OCI-LY1 (cell line): ENCODE data around the gene PPP1R12B.

Experiments used
- H2AFZ ChIP-seq: fragments of 200-600 bp; sonication (generic), shearing (Covaris generic); 2 replicates; pipeline ENCODE4 v1.6.0; 2014; ENCODE audit warnings: antibody characterized with exemption, mild to moderate bottlenecking, low read length
- H3F3A ChIP-seq: fragments of 200-600 bp; sonication (generic), shearing (Covaris generic); 2 replicates; pipeline ENCODE4 v1.6.0; 2014; ENCODE audit warnings: mild to moderate bottlenecking, antibody characterized with exemption, low read length, moderate library complexity; ENCODE audit not compliant: insufficient read depth
- H3K27ac ChIP-seq: fragments of 200-600 bp; sonication (generic); 2 replicates; pipeline ENCODE4 v1.5.1; 2014; ENCODE audit warnings: low read length, mixed run types, mild to moderate bottlenecking, low read depth; ENCODE audit not compliant: poor library complexity, severe bottlenecking
- H3K27me3 ChIP-seq: fragments of 200-600 bp; sonication (generic); 2 replicates; pipeline ENCODE4 v1.6.0; 2014; ENCODE audit warnings: antibody characterized with exemption, mild to moderate bottlenecking, low read length, moderate library complexity; ENCODE audit not compliant: insufficient read depth
- H3K36me3 ChIP-seq: fragments of 200-600 bp; sonication (generic); 2 replicates; pipeline ENCODE4 v1.6.1; 2014; ENCODE audit warnings: mild to moderate bottlenecking, antibody characterized with exemption, low read length, moderate library complexity, mixed read lengths; ENCODE audit not compliant: insufficient read depth
- H3K4me1 ChIP-seq: fragments of 200-600 bp; sonication (generic); 2 replicates; pipeline ENCODE4 v1.5.1; 2014; ENCODE audit warnings: mild to moderate bottlenecking, low read length, moderate library complexity; ENCODE audit not compliant: insufficient read depth, severe bottlenecking
- H3K4me2 ChIP-seq: fragments of 200-600 bp; sonication (generic), shearing (Covaris generic); 2 replicates; pipeline ENCODE4 v1.6.1; 2014; ENCODE audit warnings: low read length
- H3K4me3 ChIP-seq: fragments of 200-600 bp; sonication (generic); 2 replicates; pipeline ENCODE4 v1.5.1; 2014; ENCODE audit warnings: low read length, low read depth, mild to moderate bottlenecking, mixed read lengths; ENCODE audit not compliant: poor library complexity, severe bottlenecking
- H3K79me2 ChIP-seq: fragments of 200-600 bp; shearing (Covaris generic); 2 replicates; pipeline ENCODE4 v1.6.1; 2016; ENCODE audit warnings: mixed run types, low read length, mixed read lengths; ENCODE audit not compliant: insufficient read depth
- H3K9ac ChIP-seq: fragments of 200-600 bp; sonication (generic), shearing (Covaris generic); 2 replicates; pipeline ENCODE4 v1.6.1; 2014; ENCODE audit warnings: mild to moderate bottlenecking, low read length, mixed read lengths
- H3K9me2 ChIP-seq: fragments of 200-600 bp; sonication (generic), shearing (Covaris generic); 2 replicates; pipeline ENCODE4 v1.6.1; 2014; ENCODE audit warnings: low read depth, mild to moderate bottlenecking, low read length, mixed read lengths
- H3K9me3 ChIP-seq: fragments of 200-600 bp; shearing (Covaris generic); 2 replicates; pipeline ENCODE4 v1.6.1; 2014; ENCODE audit warnings: low read length, mixed read lengths
- H4K20me1 ChIP-seq: fragments of 200-600 bp; sonication (generic), shearing (Covaris generic); 2 replicates; pipeline ENCODE4 v1.6.0; 2016; ENCODE audit warnings: mild to moderate bottlenecking, low read length; ENCODE audit not compliant: insufficient read depth
- CTCF ChIP-seq: fragments of 200-600 bp; sonication (generic), shearing (Covaris generic); IDR thresholded peaks from 2 replicates; pipeline ENCODE4 v1.5.1; 2017; ENCODE audit warnings: mild to moderate bottlenecking, antibody characterized with exemption, low read length, moderate library complexity, mixed read lengths
- EZH2 ChIP-seq: fragments of 200-600 bp; sonication (generic), shearing (Covaris generic); IDR thresholded peaks from 2 replicates; pipeline ENCODE4 v1.8.0; 2017; ENCODE audit warnings: borderline replicate concordance, mixed run types, mild to moderate bottlenecking, antibody characterized with exemption, low read length, moderate library complexity, mixed read lengths

PPP1R12B gene

DNA sequence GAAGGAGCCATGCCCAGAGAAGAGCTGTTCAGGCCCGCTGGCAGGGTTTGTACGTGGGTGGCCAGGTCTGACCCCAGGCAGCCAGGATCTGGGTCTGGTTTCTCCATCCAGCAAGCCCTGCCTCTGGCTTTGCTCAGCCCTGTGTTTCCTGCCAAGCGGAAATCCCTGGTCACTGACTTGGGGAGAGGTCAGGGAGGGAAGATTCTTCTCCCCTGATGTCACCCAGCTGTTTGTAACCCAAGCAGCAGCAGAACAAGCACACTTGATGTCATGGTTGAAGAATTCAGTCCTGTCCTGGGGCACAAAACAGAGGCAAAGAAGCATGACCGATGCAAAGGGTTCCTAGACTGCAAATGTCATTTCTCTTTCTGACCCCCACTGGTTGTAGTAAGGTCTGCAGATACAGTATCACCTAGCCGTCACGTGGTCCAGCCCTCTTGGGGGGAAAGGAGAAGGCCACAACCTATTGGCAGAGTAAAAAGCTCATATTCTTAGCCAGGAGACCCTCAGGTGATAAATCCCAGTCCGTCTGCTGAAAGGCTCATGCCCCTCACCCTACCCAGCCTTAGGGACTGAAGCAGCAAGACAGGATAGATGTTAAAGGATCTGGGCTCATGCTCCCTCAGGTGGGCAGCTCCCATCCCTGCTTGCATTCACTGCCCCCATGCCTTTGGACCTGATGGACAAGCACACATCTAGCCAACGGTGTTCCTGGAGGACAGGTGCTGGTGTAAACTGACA, 240.9 kb downstream of the PPP1R12B start:
- H4K20me1 ChIP-seq, result no peaks in the 10 kb centered on the region
- TF ChIP-seq EZH2, result no peak
- TF ChIP-seq CTCF, result no peak
- H3K4me3 ChIP-seq, result no peak overlapping the region
- H3K27me3 ChIP-seq, result no peaks in the 10 kb centered on the region; the same call in 1 of the 2 replicates
- H2AFZ ChIP-seq, result no peak overlapping the region
- H3K4me1 ChIP-seq, result peaks cover 5% of the 10 kb centered on the region
- no peak overlapping the region for H3K9ac ChIP-seq
- H3K79me2 ChIP-seq, result no peaks in the 10 kb centered on the region
- H3F3A ChIP-seq, result no peaks in the 10 kb centered on the region
- H3K36me3 ChIP-seq, result no peaks in the 10 kb centered on the region
- H3K4me2 ChIP-seq, result no peak overlapping the region
- H3K9me3 ChIP-seq, result no peaks in the 10 kb centered on the region
- no peaks in the 10 kb centered on the region for H3K9me2 ChIP-seq
- H3K27ac ChIP-seq, result no peak overlapping the region

DNA sequence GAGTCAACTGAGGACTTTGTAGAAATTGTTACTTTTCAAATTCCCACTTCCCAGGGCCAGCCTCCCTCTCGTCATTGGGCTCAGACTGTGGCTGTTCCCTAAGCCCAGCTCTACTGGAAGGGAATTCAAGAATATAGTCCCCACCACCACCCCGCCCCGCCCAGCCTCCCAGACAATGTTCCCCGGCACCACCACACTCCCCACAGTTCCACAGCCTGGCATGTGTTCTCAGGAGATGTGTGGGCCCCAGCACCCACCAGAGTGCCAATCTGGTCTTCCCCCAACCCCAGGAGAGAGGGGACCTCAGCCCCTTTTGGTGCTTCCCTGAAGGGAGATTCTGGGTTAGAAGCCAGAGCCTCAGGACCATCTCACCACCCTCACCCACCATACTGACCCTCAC, 241.6 kb downstream of the PPP1R12B start:
- H4K20me1 ChIP-seq, result no peaks in the 10 kb centered on the region
- no peak overlapping the region for H2AFZ ChIP-seq
- no peaks in the 10 kb centered on the region for H3F3A ChIP-seq
- no peaks in the 10 kb centered on the region for H3K9me2 ChIP-seq
- no peak overlapping the region for H3K4me3 ChIP-seq
- no peaks in the 10 kb centered on the region; the same call in 1 of the 2 replicates for H3K27me3 ChIP-seq
- peaks cover 5% of the 10 kb centered on the region for H3K4me1 ChIP-seq
- no peak overlapping the region for H3K9ac ChIP-seq
- no peaks in the 10 kb centered on the region for H3K79me2 ChIP-seq
- TF ChIP-seq EZH2 (no peak), CTCF (no peak)
- no peak overlapping the region for H3K4me2 ChIP-seq
- no peak overlapping the region for H3K27ac ChIP-seq
- no peaks in the 10 kb centered on the region for H3K36me3 ChIP-seq
- H3K9me3 ChIP-seq, result no peaks in the 10 kb centered on the region

GRCh38 chr1:202590975-202591411, 242.5 kb downstream of the PPP1R12B start:
- no peak overlapping the region for H3K4me3 ChIP-seq
- H3K9ac ChIP-seq, result no peak overlapping the region
- no peaks in the 10 kb centered on the region for H4K20me1 ChIP-seq
- H3K9me3 ChIP-seq, result no peaks in the 10 kb centered on the region
- H3K9me2 ChIP-seq, result no peaks in the 10 kb centered on the region
- H3K36me3 ChIP-seq, result no peaks in the 10 kb centered on the region
- H3K27me3 ChIP-seq, result no peaks in the 10 kb centered on the region; the same call in 1 of the 2 replicates
- peaks cover 5% of the 10 kb centered on the region for H3K4me1 ChIP-seq
- TF ChIP-seq CTCF (no peak), EZH2 (no peak)
- H3F3A ChIP-seq, result no peaks in the 10 kb centered on the region
- no peak overlapping the region for H3K27ac ChIP-seq
- no peak overlapping the region for H2AFZ ChIP-seq
- no peaks in the 10 kb centered on the region for H3K79me2 ChIP-seq
- H3K4me2 ChIP-seq, result no peak overlapping the region
